COR-L47 (cell line): Measurements from ENCODE around the gene KCNMB4.
"Not testable (repeated sequence)": the region's sequence is repeated elsewhere in the genome, so short reads cannot be mapped to it uniquely, and the experiment has no call there.

Experiments
- DNase-seq: peaks from one replicate; lab custom pipeline; 2025; lab: John Stamatoyannopoulos, UW

KCNMB4 gene

DNA sequence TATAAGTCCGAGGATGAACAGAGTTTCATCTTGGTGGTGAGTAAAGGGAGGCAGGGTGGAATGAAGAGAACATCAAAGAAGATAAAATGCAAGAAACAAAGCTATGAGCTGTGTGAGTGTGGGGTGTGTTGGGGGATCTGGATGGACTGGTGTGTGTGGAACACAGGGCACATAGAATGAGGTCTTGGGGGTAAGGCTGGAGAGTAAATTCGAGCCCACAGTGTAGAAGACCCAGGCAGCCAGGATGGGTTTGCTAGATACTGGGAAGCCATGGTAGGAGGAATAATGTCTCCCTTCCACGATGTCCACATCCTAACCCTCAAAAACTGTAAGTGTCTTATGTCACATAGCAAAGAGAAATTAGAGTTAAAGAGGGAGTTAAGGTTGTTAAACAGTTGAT is 6.8 kb downstream of the KCNMB4 start:
- no peak for DNase-seq

GRCh38 chr12:70379846-70380245 is 13.8 kb downstream of the KCNMB4 start:
- DNase-seq = no peak

DNA sequence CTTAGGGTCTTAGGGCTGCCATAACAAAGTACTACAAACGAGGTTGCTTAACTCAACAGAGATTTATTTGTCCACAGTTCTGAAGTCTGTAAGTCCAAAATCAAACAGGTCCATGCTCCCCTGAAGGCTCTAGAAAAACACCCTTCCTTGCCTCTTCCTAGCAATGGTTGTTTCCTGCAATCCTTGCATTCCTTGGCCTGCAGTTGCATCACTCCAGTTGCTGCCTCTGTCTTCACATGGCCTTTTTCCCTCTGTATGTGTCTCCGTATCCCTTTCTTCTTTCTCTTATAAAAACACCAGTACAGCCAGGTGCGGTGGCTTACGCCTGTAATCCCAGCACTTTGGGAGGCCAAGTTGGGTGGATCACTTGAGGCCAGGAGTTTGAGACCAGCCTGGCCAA is 17.4 kb downstream of the KCNMB4 start:
- DNase-seq = no peak

DNA sequence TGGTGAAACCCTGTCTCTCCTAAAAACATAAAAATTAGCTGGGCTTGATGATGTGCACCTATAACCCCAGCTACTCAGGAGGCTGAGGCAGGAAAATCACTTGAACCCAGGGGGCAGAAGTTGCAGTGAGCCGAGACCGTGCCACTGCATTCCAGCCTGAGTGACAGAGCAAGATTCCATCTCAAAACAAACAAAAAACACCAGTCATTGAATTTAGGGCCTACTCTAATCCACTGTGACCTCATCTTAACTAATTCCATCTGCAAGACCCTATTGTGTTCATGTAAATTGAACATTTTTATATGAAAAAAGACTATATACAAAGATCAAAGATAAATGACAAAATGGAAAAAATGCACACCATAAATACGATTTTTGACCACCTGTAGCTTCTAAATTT is 17.8 kb downstream of the KCNMB4 start:
- DNase-seq = no peak

GRCh38 chr12:70386771-70387170 is 20.7 kb downstream of the KCNMB4 start:
- DNase-seq = no peak

GRCh38 chr12:70389678-70390077 is 23.6 kb downstream of the KCNMB4 start:
- no peak for DNase-seq

GRCh38 chr12:70392631-70393030 is 26.5 kb downstream of the KCNMB4 start:
- not testable (repeated sequence) for DNase-seq

DNA sequence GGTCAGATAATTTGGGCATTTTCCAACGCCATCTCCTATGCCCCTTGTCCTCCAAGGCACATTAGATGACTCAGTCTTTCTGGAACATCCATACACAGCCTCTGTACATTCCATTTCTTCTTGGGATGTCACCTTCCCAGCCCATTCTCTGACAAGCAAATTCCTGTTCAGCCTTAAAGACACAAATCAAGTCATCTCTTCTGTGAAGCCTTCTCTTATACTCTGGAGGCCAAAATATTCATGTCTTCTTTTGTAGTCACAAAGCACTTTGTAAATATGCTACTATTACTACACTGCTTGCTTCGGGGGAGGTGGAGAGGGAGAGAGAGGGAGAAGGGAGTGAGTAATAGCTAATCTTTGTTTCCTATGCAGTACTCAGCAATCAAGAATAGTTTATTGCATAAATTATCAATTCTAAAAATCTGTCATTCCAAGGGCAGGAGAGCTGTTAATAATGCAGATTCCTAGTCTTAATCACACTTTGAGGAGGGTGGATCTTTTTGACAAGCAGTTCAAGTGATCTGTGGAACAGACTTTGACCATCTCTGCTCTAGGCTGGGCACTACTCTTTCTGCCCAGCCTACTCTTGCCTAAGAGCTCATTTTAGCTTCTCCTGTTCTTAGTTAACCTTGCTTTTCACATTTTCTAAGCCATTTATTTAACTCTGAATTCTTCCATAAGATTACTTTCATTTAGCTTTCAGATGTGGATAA is 27.9 kb downstream of the KCNMB4 start:
- no peak for DNase-seq

DNA sequence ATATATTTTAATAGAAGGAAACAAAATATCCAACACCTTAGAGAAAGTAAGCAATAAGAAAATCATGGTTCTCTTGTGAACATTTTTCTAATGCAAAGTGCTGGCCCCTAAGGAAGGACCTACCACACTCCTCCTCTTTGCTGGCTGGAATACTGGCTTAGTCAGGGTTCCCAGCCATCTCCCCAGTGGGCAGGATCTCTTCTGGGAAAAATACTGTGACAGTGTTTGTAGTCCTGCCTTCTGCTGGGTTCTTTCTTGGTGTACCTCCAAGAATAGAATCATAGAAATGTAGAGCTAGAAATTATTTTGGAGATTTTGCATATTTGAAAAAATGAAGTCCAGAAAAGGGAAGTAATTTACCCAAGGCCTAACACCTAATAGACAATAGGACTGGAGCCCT is 31.9 kb downstream of the KCNMB4 start:
- DNase-seq = no peak

DNA sequence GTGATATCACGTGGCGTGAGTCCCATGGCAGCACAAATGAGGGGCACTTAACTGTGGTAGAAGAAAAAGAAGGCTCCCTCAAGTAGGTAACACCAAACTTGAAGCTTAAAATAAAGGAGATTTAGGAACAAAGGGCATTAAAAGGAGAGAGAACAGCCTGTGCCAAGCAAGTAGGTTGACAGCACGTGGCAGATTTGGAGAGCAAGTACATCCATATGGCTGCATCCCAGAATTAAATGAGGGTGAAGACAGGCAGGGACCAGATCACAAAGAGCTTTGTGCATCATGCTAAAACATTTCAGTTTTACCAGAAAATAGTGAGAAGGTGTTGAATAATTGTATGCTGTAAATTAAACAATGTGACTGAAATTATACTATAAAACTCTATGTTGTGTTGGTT is 32.8 kb downstream of the KCNMB4 start:
- DNase-seq = no peak

DNA sequence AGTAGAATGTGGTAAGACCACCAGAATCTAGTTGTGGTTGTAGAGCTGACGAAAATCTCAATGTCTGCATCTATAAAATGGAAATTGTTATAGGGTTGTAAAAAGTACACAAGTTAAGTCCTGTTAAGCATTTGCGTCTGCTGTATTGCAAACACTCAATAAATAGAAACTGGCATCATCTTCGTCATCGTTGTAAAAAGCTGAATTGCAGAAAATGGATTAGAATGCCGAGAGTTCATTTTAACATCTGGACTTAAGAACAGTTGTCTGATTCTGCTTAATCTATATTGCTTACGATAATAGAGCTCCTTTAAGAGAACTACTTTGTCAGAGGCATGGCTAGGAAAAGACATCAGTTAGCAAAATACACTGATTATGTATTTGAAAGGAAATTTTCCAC is 33.2 kb downstream of the KCNMB4 start:
- DNase-seq = no peak

GRCh38 chr12:70400124-70400523 is 34.0 kb downstream of the KCNMB4 start:
- peak; percentile 19 for DNase-seq

- no peak for DNase-seq
These were observed 36.5 kb downstream of the KCNMB4 start for GRCh38 chr12:70402597-70402996.

GRCh38 chr12:70403826-70404225 is 37.7 kb downstream of the KCNMB4 start:
- no peak for DNase-seq

- DNase-seq = no peak
These were observed 42.1 kb downstream of the KCNMB4 start for GRCh38 chr12:70408004-70408790.

DNA sequence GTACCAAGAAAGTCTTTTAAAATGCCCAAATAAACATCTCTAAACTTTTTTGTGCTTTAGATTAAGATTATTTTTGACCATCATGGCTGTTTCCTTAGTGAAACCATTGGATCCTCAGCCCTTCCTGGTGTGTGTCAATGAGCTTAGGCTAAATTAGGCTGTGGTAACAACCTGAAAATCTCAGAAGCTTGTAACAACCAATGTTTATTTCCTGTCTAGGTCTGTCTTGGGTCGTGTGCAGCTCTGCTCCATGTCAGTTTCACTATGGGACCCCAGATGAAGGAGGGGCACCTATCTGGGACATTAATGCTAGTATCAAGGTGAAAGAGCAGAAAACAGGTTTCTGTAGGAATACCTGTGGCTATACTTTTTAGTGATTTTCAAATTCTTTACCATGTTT is 49.9 kb downstream of the KCNMB4 start:
- DNase-seq = no peak

GRCh38 chr12:70417121-70417520 is 51.0 kb downstream of the KCNMB4 start:
- DNase-seq = no peak

DNA sequence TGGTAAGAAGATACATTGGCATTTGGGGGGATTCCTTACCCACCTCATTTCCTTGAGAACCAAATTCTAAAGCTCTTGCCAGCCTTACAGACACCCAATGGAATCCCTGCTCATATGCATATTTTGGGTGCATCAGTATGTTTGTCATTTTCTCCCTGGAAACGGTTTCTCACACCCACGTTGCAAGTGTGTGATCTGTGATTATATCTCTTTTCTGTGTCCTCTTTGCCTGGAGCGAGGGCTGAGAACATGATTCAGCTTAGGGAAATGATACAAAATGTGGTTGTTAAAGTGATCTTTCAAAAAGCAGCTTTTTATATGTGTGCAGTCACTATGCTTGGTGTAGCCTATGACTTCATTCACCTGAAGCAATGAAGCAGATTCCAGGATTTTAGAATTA is 52.0 kb downstream of the KCNMB4 start:
- DNase-seq = no peak

- DNase-seq = no peak
These were observed 56.5 kb downstream of the KCNMB4 start for GRCh38 chr12:70422631-70423030.

GRCh38 chr12:70426620-70427019 is 60.5 kb downstream of the KCNMB4 start:
- no peak for DNase-seq

- no peak for DNase-seq
These were observed 61.5 kb downstream of the KCNMB4 start for GRCh38 chr12:70427611-70428010.

GRCh38 chr12:70430400-70430799 is 64.3 kb downstream of the KCNMB4 start:
- DNase-seq = no peak

DNA sequence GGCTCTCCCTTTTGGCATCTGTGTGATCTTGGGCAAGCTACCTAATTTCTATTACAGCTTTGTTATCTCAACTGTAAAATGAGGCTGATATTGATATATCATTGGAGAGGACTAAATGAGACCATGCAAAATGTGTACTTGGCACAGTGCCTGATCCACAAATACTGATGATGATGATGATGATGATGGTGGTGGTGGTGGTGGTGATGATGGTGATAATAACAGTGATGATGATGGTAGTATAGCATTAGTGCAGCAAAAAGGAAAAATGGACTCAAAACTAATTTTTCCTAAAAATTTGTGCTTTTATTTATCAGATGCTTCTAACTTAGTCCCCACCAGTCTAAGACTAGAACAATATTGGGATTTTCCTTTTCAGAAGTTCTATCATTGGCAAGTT is 70.7 kb downstream of the KCNMB4 start:
- DNase-seq = no peak
